ENCODE data around the gene KIF27. TPM values are rescaled to one million over a fixed set of nuclear protein-coding genes. Genes with fewer than 3 reads are reported as not detected.
"Not testable (repeated sequence)": the region's sequence is repeated elsewhere in the genome, so short reads cannot be mapped to it uniquely, and the experiment has no call there.

Gene KIF27
- total and polyA plus RNA-seq, 12 donors: 0.81 to 23.4 (median 2.7) TPM

DNA sequence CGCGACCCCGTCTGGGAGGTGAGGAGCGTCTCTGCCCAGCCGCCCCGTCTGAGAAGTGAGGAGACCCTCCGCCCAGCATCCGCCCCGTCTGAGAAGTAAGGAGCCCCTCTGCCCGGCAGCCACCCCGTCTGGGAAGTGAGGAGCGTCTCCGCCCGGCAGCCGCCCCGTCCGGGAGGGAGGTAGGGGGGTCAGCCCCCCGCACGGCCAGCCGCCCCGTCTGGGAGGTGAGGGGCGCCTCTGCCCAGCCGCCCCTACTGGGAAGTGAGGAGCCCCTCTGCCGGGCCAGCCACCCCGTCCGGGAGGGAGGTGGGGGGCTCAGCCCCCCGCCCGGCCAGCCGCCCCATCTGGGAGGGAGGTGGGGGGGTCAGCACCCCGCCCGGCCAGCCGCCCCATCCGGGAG, 117.3 kb downstream of the KIF27 start:
- H3K4me3 ChIP-seq; DNase-seq; intact Hi-C loops (cut with DNase I); H3K27ac ChIP-seq; H3K4me1 ChIP-seq (replicated peaks in 1 of 2); H3K9me3 ChIP-seq (replicated peaks in 1 of 3); H3K27me3 ChIP-seq; H3K36me3 ChIP-seq (replicated peaks in 1 of 2): not testable (repeated sequence)
- WGBS, 4 donors: 96 to 99% methylated on average over 22 to 29 of the region's 33 CpGs; no CpG with 5 or more reads in 2 of the 4 donors

DNA sequence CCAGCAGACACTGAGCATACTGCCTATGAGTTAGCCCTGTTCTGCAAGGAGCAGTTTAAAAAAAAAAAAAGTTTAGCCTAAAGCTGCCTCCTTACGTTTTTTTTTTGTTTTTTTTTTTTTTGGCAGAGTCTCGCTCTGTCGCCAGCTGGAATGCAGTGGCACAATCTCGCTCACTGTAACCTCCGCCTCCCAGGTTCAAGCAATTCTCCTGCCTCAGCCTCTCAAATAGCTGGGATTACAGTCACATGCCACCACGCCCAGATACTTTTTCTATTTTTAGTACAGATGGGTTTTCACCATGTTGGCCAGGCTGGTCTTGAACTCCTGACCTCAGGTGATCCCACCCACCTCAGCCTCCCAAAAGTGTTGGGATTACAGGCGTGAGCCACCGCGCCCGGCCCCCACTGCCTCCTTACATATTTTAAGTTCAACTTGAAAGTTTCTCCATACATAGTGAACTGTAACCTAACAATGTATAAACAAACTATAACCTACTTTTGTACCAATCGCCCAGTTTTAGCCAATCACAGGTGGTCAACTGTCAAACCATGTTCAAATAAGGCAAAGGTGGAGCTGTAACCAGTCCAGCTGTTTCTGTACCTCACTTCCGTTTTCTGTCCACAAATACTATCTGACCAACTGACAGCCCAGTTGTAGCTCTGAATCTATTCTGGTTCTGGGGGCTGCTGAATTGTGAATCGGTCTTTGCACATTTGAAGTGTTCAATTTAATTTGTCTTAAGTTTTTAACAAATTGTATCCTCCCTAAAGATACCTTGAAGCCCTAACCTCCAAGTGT, 120.8 kb downstream of the KIF27 start:
- Histone ChIP-seq H3K27me3 (no peaks in the 10 kb centered on the region), H3K36me3 (replicated peaks in 1 of 2) (peaks cover 0 to 5% of the 10 kb centered on the region in 2 donors), H3K27ac (no peak overlapping the region), H3K9me3 (replicated peaks in 1 of 3) (no peaks in the 10 kb centered on the region), H3K4me3 (no peak overlapping the region), H3K4me1 (replicated peaks in 1 of 2) (peaks cover 0 to 5% of the 10 kb centered on the region in 2 donors)
- TF ChIP-seq POLR2A (IDR thresholded peaks at IDR 0.05): no peak
- TF ChIP-seq, protein P1, sequence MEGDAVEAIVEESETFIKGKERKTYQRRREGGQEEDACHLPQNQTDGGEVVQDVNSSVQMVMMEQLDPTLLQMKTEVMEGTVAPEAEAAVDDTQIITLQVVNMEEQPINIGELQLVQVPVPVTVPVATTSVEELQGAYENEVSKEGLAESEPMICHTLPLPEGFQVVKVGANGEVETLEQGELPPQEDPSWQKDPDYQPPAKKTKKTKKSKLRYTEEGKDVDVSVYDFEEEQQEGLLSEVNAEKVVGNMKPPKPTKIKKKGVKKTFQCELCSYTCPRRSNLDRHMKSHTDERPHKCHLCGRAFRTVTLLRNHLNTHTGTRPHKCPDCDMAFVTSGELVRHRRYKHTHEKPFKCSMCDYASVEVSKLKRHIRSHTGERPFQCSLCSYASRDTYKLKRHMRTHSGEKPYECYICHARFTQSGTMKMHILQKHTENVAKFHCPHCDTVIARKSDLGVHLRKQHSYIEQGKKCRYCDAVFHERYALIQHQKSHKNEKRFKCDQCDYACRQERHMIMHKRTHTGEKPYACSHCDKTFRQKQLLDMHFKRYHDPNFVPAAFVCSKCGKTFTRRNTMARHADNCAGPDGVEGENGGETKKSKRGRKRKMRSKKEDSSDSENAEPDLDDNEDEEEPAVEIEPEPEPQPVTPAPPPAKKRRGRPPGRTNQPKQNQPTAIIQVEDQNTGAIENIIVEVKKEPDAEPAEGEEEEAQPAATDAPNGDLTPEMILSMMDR (IDR thresholded peaks at IDR 0.05): no peak
- no peak for DNase-seq
- 91 to 95% (median 93%) methylated on average over 13 of the region's 13 CpGs for WGBS, 4 donors
- intact Hi-C loops (cut with DNase I): no loop called here

DNA sequence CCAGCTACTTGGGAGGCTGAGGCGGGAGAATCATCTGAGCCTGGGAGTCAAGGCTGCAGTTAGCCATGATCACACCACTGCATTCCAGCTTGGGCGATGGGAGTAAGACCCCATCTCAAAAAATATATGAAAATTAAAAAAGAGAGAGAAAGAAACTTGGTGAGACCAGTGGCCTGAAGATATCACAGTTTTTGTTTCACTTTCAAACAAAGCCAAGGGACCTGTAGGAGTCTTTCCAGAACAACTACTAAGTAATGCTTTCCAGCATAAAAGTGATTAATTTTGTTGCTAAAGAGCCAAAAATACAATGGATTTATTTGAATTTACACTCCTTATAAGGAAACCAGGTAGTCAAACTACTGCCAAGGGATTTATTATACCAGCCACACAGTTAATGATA, 127.2 kb downstream of the KIF27 start:
- 96 to 100% (median 100%) methylated on average over 2 of the region's 2 CpGs for WGBS, 4 donors
- peaks cover 0 to 5% of the 10 kb centered on the region in 2 donors for H3K36me3 ChIP-seq (replicated peaks in 1 of 2)

DNA sequence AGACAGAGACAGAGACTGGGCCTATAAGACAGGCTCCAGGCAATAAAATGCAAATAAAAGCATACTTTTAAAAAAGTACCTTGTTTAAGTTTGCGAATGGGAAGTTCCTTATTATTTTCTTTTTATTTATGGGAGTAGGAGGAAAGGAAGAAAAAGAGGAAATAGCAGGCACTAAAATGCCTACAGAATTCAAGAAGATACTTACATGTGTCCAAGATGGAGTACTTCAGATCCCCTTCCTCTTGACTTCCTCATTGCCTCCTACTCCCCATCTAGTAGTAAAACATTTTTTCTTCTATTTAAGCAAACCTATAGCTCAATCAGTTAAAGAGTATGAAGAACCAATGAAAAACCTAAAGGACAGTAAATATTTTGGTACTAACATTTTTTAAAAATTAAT, 128.5 kb downstream of the KIF27 start:
- TF ChIP-seq POLR2A (IDR thresholded peaks at IDR 0.05): no peak
- TF ChIP-seq, protein P1 (IDR thresholded peaks at IDR 0.05): no peak
- no peaks in the 10 kb centered on the region for H3K27me3 ChIP-seq
- 80 to 93% (median 89%) methylated on average over 1 of the region's 1 CpG for WGBS, 4 donors
- intact Hi-C loops (cut with DNase I): no loop called here
- no peaks in the 10 kb centered on the region for H3K9me3 ChIP-seq (replicated peaks in 1 of 3)
- H3K36me3 ChIP-seq (replicated peaks in 1 of 2): peaks cover 0 to under 1% of the 10 kb centered on the region in 2 donors
- H3K4me3 ChIP-seq: no peak overlapping the region
- no peak overlapping the region for H3K27ac ChIP-seq
- DNase-seq: no peak
- peaks cover 0 to 5% of the 10 kb centered on the region in 2 donors for H3K4me1 ChIP-seq (replicated peaks in 1 of 2)

More for the DNA sequence above, 127.2 kb downstream of the KIF27 start:
- H3K27me3 ChIP-seq: no peaks in the 10 kb centered on the region
- no peak overlapping the region for H3K4me3 ChIP-seq
- H3K27ac ChIP-seq: no peak overlapping the region
- TF ChIP-seq, protein P1 (IDR thresholded peaks at IDR 0.05): no peak
- no peak for TF ChIP-seq POLR2A (IDR thresholded peaks at IDR 0.05)
- intact Hi-C loops (cut with DNase I): no loop called here
- DNase-seq: no peak
- H3K4me1 ChIP-seq (replicated peaks in 1 of 2): peaks cover 0 to 5% of the 10 kb centered on the region in 2 donors
- no peaks in the 10 kb centered on the region for H3K9me3 ChIP-seq (replicated peaks in 1 of 3)

Small RNA genes within 50 kb of the gene (microRNA-seq; reads per million reads assigned to microRNA genes)
- 30.7 to 108 (median 30.9) reads per million in 3 donors for gene MIR7-1

Other genes with a start within 250 kb of the KIF27 start
- 100 to 1,000 TPM in 7 of 9 donors, 10 to 100 TPM in 2; 93.7 to 178 (median 110) TPM for gene UBQLN1, start 213.5 kb downstream of the KIF27 start, total RNA-seq
- gene UBQLN1, start 213.5 kb downstream of the KIF27 start, polyA plus RNA-seq: 100 to 1,000 TPM in 1 of 3 donors, 10 to 100 TPM in 2; 23.7 to 243 (median 28.8) TPM
- gene GKAP1, start 103.7 kb downstream of the KIF27 start, total RNA-seq: 10 to 100 TPM in 1 of 9 donors, 1 to 10 TPM in 8; 1.2 to 10.2 (median 5.3) TPM
- gene GKAP1, start 103.7 kb downstream of the KIF27 start, polyA plus RNA-seq: 10 to 100 TPM in 1 of 3 donors, 1 to 10 TPM in 2; 7.2 to 24.2 (median 9.2) TPM
- gene HNRNPK, start 58.8 kb upstream of the KIF27 start, total RNA-seq: 100 to 1,000 TPM; 371 to 544 (median 482) TPM
- 100 to 1,000 TPM; 172 to 866 (median 228) TPM for gene HNRNPK, start 58.8 kb upstream of the KIF27 start, polyA plus RNA-seq
- 10 to 100 TPM in 4 of 9 donors, 1 to 10 TPM in 5; 6.2 to 21.7 (median 8.9) TPM for gene RMI1, start 59.4 kb upstream of the KIF27 start, total RNA-seq
- 10 to 100 TPM in 1 of 3 donors, 1 to 10 TPM in 2; 2.3 to 17.5 (median 3.5) TPM for gene RMI1, start 59.4 kb upstream of the KIF27 start, polyA plus RNA-seq